ENCODE results near the gene MX2. TPM values are rescaled to one million over a fixed set of nuclear protein-coding genes. Genes with fewer than 3 reads are reported as not detected.

Gene MX2
- total and polyA plus RNA-seq, 2 of the 4 experiments (the other 2 are of a cell fraction), result 0.53 to 0.54 TPM

DNA sequence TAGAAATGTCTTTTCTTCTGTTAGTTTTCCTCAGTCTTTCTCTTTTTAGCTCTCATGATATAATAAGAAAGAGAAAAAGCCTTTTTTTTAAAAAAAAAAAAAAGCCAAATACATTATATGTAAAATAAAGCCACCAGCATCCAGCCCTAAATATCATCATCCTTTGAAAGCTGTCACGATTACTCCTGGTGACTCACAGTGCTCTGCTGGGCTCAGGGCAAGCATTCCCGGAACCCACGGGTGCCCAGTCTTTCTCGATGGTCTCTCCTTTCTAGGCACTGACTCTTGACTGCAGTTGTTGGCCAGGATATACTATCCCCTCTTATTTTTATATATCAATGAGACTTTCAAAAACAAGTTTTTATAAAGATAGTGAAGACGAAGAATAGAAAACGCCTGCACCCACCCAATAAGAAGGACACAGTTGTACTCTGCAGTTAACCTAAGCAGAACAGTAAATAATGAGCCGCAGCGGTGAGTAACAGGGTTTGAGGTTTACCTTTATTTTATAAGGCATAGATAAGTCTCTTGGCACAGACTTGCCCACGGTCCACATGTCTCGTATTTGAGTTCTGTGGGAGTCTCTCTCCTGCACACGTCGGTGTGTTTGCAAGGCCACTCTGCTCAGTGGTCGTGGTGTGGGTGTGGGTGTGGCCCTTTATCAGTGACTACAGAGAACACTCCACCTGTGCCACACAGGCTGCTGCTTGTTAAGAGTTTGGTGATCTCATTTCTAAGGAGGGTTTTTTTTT lies 15.7 kb upstream of the MX2 start:
- Histone ChIP-seq H3K9ac (ENCODE audit: low read depth, low read length) (no peak overlapping the region), H4K5ac (ENCODE audit: low read depth, low read length) (no peak overlapping the region), H3K27ac (ENCODE audit: insufficient read depth, low read length) (no peak overlapping the region), H3K4me2 (ENCODE audit: low read depth, low read length) (no peak overlapping the region), H3K14ac (replicated peaks; ENCODE audit: low read depth, low read length) (no peak overlapping the region), H4K91ac (ENCODE audit: insufficient read depth, low read depth, low read length) (no peak overlapping the region), H2AFZ (replicated peaks; ENCODE audit: low read length, poor library complexity) (no peak overlapping the region), H3K18ac (ENCODE audit: low read depth, low read length) (no peak overlapping the region), H3K36me3 (ENCODE audit: control insufficient read depth, insufficient read depth, low read length) (no peaks in the 10 kb centered on the region), H3K79me1 (ENCODE audit: low read depth in 1 of 2, low read length in 2 of 2) (no peaks in the 10 kb centered on the region), H3K9me3 (ENCODE audit: control insufficient read depth, insufficient read depth, low read length) (no peaks in the 10 kb centered on the region), H3K9me1 (ENCODE audit: insufficient read depth, low read length) (no peaks in the 10 kb centered on the region), H2AK9ac (replicated peaks; ENCODE audit: low read depth, low read length, poor library complexity) (no peak overlapping the region), H3K4me3 (ENCODE audit: insufficient read depth, low read depth, low read length) (no peak overlapping the region), H3K4ac (ENCODE audit: low read depth, low read length) (no peak overlapping the region), H4K8ac (ENCODE audit: low read depth in 2 of 2, low read length in 2 of 2) (no peak overlapping the region), H2BK5ac (ENCODE audit: low read depth, low read length, poor library complexity, severe bottlenecking) (no peak overlapping the region), H3K23ac (ENCODE audit: low read depth, low read length) (no peak overlapping the region), H3K27me3 (ENCODE audit: control insufficient read depth, insufficient read depth, low read length) (peaks cover 11% of the 10 kb centered on the region), H2BK15ac (ENCODE audit: low read depth, low read length) (no peak overlapping the region), H3K4me1 (ENCODE audit: control insufficient read depth, insufficient read depth, low read length) (no peaks in the 10 kb centered on the region), H2BK120ac (ENCODE audit: low read depth, low read length) (no peak overlapping the region), H4K20me1 (ENCODE audit: insufficient read depth, low read length) (no peaks in the 10 kb centered on the region), H2BK20ac (ENCODE audit: low read depth, low read length) (no peak overlapping the region), H2AK5ac (ENCODE audit: low read depth, low read length) (no peak overlapping the region), H3K56ac (ENCODE audit: extremely low read depth, insufficient read depth, low read length) (no peak overlapping the region)
- intact Hi-C loops (cut with micrococcal nuclease) (no loop called here), in situ Hi-C loops (cut with MboI; ENCODE audit: low sequenced_read_pairs) (no loop called here), dilution Hi-C loops (cut with HindIII; ENCODE audit: low sequenced_read_pairs, unreplicated experiment) (no loop called here)
- no TSS peak for BruUV-seq (replicated peaks)
- ChIA-PET CTCF (no interaction called here), POLR2A (ENCODE audit: unreplicated experiment) (no interaction called here)
- DNase-seq (no peak), ATAC-seq (ENCODE audit: low read depth) (no peak)
- 60% methylated on average over 1 of the region's 13 CpGs; no CpG with 5 or more reads in 1 of the 2 experiments for WGBS, 2 experiments (ENCODE audit: extremely low coverage in 2 of 2, insufficient read length in 1 of 2)
- TF ChIP-seq RCOR1 (IDR thresholded peaks at IDR 0.05; ENCODE audit: insufficient replicate concordance, low read length), result no peak
- TF ChIP-seq MAFK (IDR thresholded peaks at IDR 0.05; ENCODE audit: low read depth, low read length), result no peak
- TF ChIP-seq, protein P1, sequence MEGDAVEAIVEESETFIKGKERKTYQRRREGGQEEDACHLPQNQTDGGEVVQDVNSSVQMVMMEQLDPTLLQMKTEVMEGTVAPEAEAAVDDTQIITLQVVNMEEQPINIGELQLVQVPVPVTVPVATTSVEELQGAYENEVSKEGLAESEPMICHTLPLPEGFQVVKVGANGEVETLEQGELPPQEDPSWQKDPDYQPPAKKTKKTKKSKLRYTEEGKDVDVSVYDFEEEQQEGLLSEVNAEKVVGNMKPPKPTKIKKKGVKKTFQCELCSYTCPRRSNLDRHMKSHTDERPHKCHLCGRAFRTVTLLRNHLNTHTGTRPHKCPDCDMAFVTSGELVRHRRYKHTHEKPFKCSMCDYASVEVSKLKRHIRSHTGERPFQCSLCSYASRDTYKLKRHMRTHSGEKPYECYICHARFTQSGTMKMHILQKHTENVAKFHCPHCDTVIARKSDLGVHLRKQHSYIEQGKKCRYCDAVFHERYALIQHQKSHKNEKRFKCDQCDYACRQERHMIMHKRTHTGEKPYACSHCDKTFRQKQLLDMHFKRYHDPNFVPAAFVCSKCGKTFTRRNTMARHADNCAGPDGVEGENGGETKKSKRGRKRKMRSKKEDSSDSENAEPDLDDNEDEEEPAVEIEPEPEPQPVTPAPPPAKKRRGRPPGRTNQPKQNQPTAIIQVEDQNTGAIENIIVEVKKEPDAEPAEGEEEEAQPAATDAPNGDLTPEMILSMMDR (conservative IDR thresholded peaks at IDR 0.05; ENCODE audit: low read depth, low read length), result no peak
- no peak for TF ChIP-seq CEBPB (IDR thresholded peaks at IDR 0.05; ENCODE audit: low read depth, low read length)
- TF ChIP-seq FOS (IDR thresholded peaks at IDR 0.05; ENCODE audit: low read depth, low read length), result no peak
- TF ChIP-seq, protein P2, sequence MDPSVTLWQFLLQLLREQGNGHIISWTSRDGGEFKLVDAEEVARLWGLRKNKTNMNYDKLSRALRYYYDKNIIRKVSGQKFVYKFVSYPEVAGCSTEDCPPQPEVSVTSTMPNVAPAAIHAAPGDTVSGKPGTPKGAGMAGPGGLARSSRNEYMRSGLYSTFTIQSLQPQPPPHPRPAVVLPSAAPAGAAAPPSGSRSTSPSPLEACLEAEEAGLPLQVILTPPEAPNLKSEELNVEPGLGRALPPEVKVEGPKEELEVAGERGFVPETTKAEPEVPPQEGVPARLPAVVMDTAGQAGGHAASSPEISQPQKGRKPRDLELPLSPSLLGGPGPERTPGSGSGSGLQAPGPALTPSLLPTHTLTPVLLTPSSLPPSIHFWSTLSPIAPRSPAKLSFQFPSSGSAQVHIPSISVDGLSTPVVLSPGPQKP (IDR thresholded peaks at IDR 0.05; ENCODE audit: borderline replicate concordance, low read depth, low read length), result no peak
- TF ChIP-seq SMC3 (IDR thresholded peaks at IDR 0.05; ENCODE audit: low read depth, low read length), result no peak
- no peak for TF ChIP-seq MXI1 (IDR thresholded peaks at IDR 0.05; ENCODE audit: borderline replicate concordance, low read depth, low read length)
- no peak for TF ChIP-seq MAZ (IDR thresholded peaks at IDR 0.05; ENCODE audit: borderline replicate concordance, low read depth, low read length)
- no peak for TF ChIP-seq RAD21 (IDR thresholded peaks at IDR 0.05; ENCODE audit: low read length)
- no peak for TF ChIP-seq CHD1 (IDR thresholded peaks at IDR 0.05; ENCODE audit: low read depth, low read length)
- TF ChIP-seq NFE2L2 (IDR thresholded peaks at IDR 0.05; ENCODE audit: low read depth, low read length), result no peak
- TF ChIP-seq BHLHE40 (IDR thresholded peaks at IDR 0.05; ENCODE audit: low read depth, low read length), result no peak
- TF ChIP-seq POLR2A (IDR thresholded peaks at IDR 0.05; ENCODE audit: low read depth, low read length), result no peak
- TF ChIP-seq RFX5 (IDR thresholded peaks at IDR 0.05; ENCODE audit: low read depth, low read length), result no peak
- TF ChIP-seq, protein P3, sequence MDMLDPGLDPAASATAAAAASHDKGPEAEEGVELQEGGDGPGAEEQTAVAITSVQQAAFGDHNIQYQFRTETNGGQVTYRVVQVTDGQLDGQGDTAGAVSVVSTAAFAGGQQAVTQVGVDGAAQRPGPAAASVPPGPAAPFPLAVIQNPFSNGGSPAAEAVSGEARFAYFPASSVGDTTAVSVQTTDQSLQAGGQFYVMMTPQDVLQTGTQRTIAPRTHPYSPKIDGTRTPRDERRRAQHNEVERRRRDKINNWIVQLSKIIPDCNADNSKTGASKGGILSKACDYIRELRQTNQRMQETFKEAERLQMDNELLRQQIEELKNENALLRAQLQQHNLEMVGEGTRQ (IDR thresholded peaks at IDR 0.05; ENCODE audit: low read depth, low read length), result no peak
